SK-N-MC (cell line): Measurements from ENCODE around the gene SLC7A1.

Experiments used
- EZH2 ChIP-seq: fragments of 200-600 bp; sonication (generic); IDR thresholded peaks from one replicate; pipeline ENCODE4 v1.6.1; 2017; ENCODE audit warnings: antibody characterized with exemption
- FOXP2 ChIP-seq: optimal IDR thresholded peaks from 2 replicates; pipeline ENCODE3; 2011; ENCODE audit warnings: mild to moderate bottlenecking, moderate library complexity; ENCODE audit not compliant: insufficient read depth; ENCODE audit errors: extremely low read length, control extremely low read depth
- POLR2AphosphoS5 ChIP-seq: IDR thresholded peaks from 2 replicates; pipeline ENCODE4 v1.6.1; 2012; ENCODE audit warnings: mild to moderate bottlenecking, low read depth, low read length, borderline replicate concordance

DNA sequence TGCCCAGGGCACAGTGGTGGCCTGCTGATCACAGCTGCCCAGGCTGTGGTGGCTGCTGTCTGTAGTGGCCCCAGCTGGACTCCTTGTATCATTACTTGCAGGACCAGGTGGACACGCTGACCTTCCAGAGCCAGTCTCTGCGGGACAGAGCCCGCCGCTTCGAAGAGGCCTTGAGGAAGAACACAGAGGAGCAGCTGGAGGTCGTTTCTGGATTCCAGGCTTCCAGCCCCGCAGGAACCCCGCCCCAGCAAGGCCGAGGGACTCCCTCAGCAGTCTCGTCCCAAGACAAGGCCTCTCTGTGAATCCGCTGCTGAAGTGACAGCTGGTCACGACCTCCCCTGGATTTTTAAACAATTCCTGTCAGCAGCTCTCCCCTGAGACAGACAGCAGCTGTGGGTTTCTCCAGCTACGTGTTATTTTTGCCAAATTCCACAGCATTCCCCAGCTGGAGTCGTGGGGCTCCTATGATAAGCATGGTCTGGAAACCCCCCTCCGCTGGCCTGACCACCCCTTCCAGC is 98.3 kb downstream of the SLC7A1 start:
- TF ChIP-seq POLR2AphosphoS5: no peak
- no peak for TF ChIP-seq EZH2
- no peak for TF ChIP-seq FOXP2
